Lung (tissue), 12 donors: ENCODE results near the gene RAB6A. TPM values are rescaled to one million over a fixed set of nuclear protein-coding genes. Genes with fewer than 3 reads are reported as not detected.

Experiments
- ATAC-seq: fragments of 200-7000 bp; cut with Tn5 transposase; one replicate; pipeline ENCODE4 v1.9.1; 2020; ENCODE audit warnings: moderate number of reproducible peaks; ENCODE audit not compliant: insufficient read depth, low FRiP score
- DNase-seq, 3 donors: peaks; one replicate each; pipeline ENCODE4 v3.0.0-alpha.2; 2013 to 2017
- H3K27ac ChIP-seq, 2 donors: one replicate each; pipeline ENCODE4 v1.5.1; 2013; ENCODE audit warnings: mild to moderate bottlenecking in 2 of 2, moderate library complexity in 2 of 2, control low read depth in 1 of 2, inconsistent platforms in 1 of 2, low read depth in 1 of 2, low read length in 1 of 2
- H3K27me3 ChIP-seq, 3 donors: one replicate each; pipeline ENCODE4 v1.5.1; 2013; ENCODE audit warnings: low read length in 2 of 3; ENCODE audit not compliant: control insufficient read depth in 3 of 3, insufficient read depth in 3 of 3
- H3K36me3 ChIP-seq, 4 donors: one replicate each; pipeline ENCODE4 v1.5.1; 2013; ENCODE audit warnings: low read length in 4 of 4, mild to moderate bottlenecking in 1 of 4, moderate library complexity in 1 of 4; ENCODE audit not compliant: control insufficient read depth in 4 of 4, insufficient read depth in 4 of 4
- H3K4me1 ChIP-seq, 5 donors: one replicate each; pipeline ENCODE4 v1.5.1; 2013; ENCODE audit warnings: low read length in 5 of 5, mild to moderate bottlenecking in 2 of 5, moderate library complexity in 1 of 5; ENCODE audit not compliant: control insufficient read depth in 5 of 5, insufficient read depth in 5 of 5
- H3K4me3 ChIP-seq: one replicate; pipeline ENCODE4 v1.5.1; 2013; ENCODE audit warnings: mild to moderate bottlenecking, control low read depth, moderate library complexity
- H3K9ac ChIP-seq, 2 donors: one replicate each; pipeline ENCODE4 v1.5.1; 2013; ENCODE audit warnings: low read length in 2 of 2, control low read depth in 1 of 2; ENCODE audit not compliant: insufficient read depth in 1 of 2
- H3K9me3 ChIP-seq, 4 donors: one replicate each; pipeline ENCODE4 v1.5.1; 2013; ENCODE audit warnings: low read length in 3 of 4, mild to moderate bottlenecking in 1 of 4, moderate library complexity in 1 of 4; ENCODE audit not compliant: control insufficient read depth in 4 of 4, insufficient read depth in 3 of 4
- WGBS, 2 donors: extraction: QIAGEN DNeasy Blood & Tissue Kit; methylation state at CpG; one replicate each; pipeline ENCODE4 v1.1.7; 2013; 5-methylcytosine and 5-hydroxymethylcytosine counted together
- polyA plus RNA-seq, 2 donors: library from polyadenylated mRNA; stranded (reverse); fragments of 200-250 nt; gene quantifications; one replicate each; pipeline ENCODE4 v1.2.1, GENCODE V29; 2013
- total RNA-seq, 2 donors: library from RNA; depleted of rRNA in 1 of 2; stranded (reverse); fragments of >200 nt in 1 of 2; gene quantifications; one replicate each; pipeline ENCODE4 v1.2.1, GENCODE V29; 2014 to 2021
- TF ChIP-seq, protein P1 (sequence below): IDR thresholded peaks from 2 replicates; pipeline ENCODE4 v1.5.1; 2012; ENCODE audit warnings: mild to moderate bottlenecking; ENCODE audit errors: control extremely low read depth, extremely low read depth
- donor health status: control.
- donor health status: control.
- donor health status: Bipolar disorder and iron deficiency.
- donor health status: healthy.
- donor health status: DM: yes; HTN: yes; CAD: no.

RAB6A gene
- total and polyA plus RNA-seq, 4 donors, result 45.8 to 159 (median 81.8) TPM

DNA sequence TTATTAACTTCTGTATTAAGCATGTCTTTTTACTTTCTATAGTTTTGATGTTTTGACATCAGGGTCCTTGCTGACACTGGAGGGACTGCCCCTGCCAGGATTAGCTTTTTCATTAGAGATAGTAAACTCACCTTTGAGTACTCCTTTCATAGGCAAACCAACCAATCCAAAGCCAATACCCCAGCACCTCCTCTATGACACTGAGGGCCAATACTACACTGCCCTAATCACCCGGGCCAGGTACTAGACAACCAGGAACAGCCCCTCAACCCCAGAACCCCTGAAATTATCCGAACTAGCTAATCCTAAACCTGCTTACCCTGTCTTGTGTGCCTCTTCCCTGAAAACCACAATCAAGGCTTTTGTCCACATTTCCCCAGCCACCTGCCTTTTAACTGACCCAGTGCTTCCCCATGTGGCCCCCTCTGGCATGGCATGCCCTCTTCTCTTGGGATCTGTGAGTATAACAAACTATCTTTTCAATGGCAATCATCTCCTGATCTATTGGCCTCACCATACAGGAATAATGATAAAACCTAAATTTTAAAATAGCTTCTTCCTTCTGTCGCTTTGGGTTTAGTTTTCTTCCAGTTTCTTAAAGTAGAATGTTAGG, 31.2 kb downstream of the RAB6A start:
- Histone ChIP-seq H3K9ac (no peak overlapping the region), H3K27ac (no peak overlapping the region), H3K4me1 (peaks cover 0 to 6% (median 0%) of the 10 kb centered on the region in 5 donors), H3K27me3 (no peaks in the 10 kb centered on the region), H3K9me3 (no peaks in the 10 kb centered on the region), H3K36me3 (peaks cover 0 to 5% (median 0%) of the 10 kb centered on the region in 4 donors), H3K4me3 (no peak overlapping the region)
- no peak for ATAC-seq
- TF ChIP-seq, protein P1, sequence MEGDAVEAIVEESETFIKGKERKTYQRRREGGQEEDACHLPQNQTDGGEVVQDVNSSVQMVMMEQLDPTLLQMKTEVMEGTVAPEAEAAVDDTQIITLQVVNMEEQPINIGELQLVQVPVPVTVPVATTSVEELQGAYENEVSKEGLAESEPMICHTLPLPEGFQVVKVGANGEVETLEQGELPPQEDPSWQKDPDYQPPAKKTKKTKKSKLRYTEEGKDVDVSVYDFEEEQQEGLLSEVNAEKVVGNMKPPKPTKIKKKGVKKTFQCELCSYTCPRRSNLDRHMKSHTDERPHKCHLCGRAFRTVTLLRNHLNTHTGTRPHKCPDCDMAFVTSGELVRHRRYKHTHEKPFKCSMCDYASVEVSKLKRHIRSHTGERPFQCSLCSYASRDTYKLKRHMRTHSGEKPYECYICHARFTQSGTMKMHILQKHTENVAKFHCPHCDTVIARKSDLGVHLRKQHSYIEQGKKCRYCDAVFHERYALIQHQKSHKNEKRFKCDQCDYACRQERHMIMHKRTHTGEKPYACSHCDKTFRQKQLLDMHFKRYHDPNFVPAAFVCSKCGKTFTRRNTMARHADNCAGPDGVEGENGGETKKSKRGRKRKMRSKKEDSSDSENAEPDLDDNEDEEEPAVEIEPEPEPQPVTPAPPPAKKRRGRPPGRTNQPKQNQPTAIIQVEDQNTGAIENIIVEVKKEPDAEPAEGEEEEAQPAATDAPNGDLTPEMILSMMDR, result no peak
- no peak for DNase-seq
- WGBS, 2 donors, result 96 to 98% methylated on average over 3 of the region's 3 CpGs

- ATAC-seq, result no peak
- TF ChIP-seq, protein P1, result no peak
- WGBS, 2 donors, result 89 to 91% methylated on average over 2 of the region's 2 CpGs
- H3K4me3 ChIP-seq, result no peak overlapping the region
- H3K9ac ChIP-seq, result no peak overlapping the region
- H3K36me3 ChIP-seq, result peaks cover 0 to 5% (median under 1%) of the 10 kb centered on the region in 4 donors
- DNase-seq, result no peak
- H3K4me1 ChIP-seq, result peaks cover 0 to 3% (median 0%) of the 10 kb centered on the region in 5 donors
- no peaks in the 10 kb centered on the region for H3K9me3 ChIP-seq
- no peaks in the 10 kb centered on the region for H3K27me3 ChIP-seq
- H3K27ac ChIP-seq, result no peak overlapping the region
Measured at GRCh38 chr11:73728000-73728399, 32.9 kb downstream of the RAB6A start.

- Histone ChIP-seq H3K4me1 (peaks cover 0 to 2% (median 0%) of the 10 kb centered on the region in 5 donors), H3K9me3 (no peaks in the 10 kb centered on the region), H3K36me3 (peaks cover 0 to 5% (median under 1%) of the 10 kb centered on the region in 4 donors), H3K27me3 (no peaks in the 10 kb centered on the region), H3K9ac (no peak overlapping the region), H3K4me3 (no peak overlapping the region), H3K27ac (no peak overlapping the region)
- no peak for DNase-seq
- ATAC-seq, result no peak
- 94 to 98% methylated on average over 2 of the region's 2 CpGs for WGBS, 2 donors
- TF ChIP-seq, protein P1, result no peak
Measured at GRCh38 chr11:73726825-73727224, 34.0 kb downstream of the RAB6A start.

- WGBS, 2 donors, result 80 to 93% methylated on average over 3 of the region's 3 CpGs
Measured at GRCh38 chr11:73717136-73717535, 43.7 kb downstream of the RAB6A start.

More at GRCh38 chr11:73717136-73717535, 43.7 kb downstream of the RAB6A start:
- no peak for DNase-seq
- H3K27ac ChIP-seq, result no peak overlapping the region
- no peak overlapping the region for H3K4me3 ChIP-seq
- TF ChIP-seq, protein P1, result no peak
- H3K4me1 ChIP-seq, result peaks cover 0 to 6% (median 0%) of the 10 kb centered on the region in 5 donors
- ATAC-seq, result no peak
- peaks cover 2 to 9% (median 4%) of the 10 kb centered on the region in 4 donors for H3K36me3 ChIP-seq
- H3K9me3 ChIP-seq, result no peaks in the 10 kb centered on the region
- no peaks in the 10 kb centered on the region for H3K27me3 ChIP-seq
- H3K9ac ChIP-seq, result no peak overlapping the region
